HFFc6 (cell line): Measurements from ENCODE around the gene EN2. TPM values are rescaled to one million over a fixed set of nuclear protein-coding genes. Genes with fewer than 3 reads are reported as not detected.

Source experiments
- DNase-seq: peaks from one replicate; pipeline ENCODE4 v3.0.0-alpha.2; 2018
- H3K27ac Mint-ChIP-seq: 2 replicates; pipeline ENCODE4 v1.8.0; 2020; ENCODE audit warnings: mild to moderate bottlenecking, mixed read lengths
- H3K27me3 Mint-ChIP-seq: 2 replicates; pipeline ENCODE4 v1.8.0; 2021; ENCODE audit warnings: mild to moderate bottlenecking, moderate library complexity, mixed read lengths; ENCODE audit not compliant: insufficient read depth
- H3K36me3 Mint-ChIP-seq: 2 replicates; pipeline ENCODE4 v1.8.0; 2021; ENCODE audit warnings: low read depth, mixed read lengths
- H3K4me1 Mint-ChIP-seq: 2 replicates; pipeline ENCODE4 v1.8.0; 2020; ENCODE audit warnings: low read depth, mixed read lengths
- H3K4me3 Mint-ChIP-seq: 2 replicates; pipeline ENCODE4 v1.8.0; 2020; ENCODE audit warnings: mild to moderate bottlenecking, moderate library complexity, mixed read lengths
- H3K9me3 Mint-ChIP-seq: 2 replicates; pipeline ENCODE4 v1.8.0; 2020; ENCODE audit warnings: mild to moderate bottlenecking, mixed read lengths
- total RNA-seq, 6 experiments: library from RNA; stranded (reverse); fragmentation: NEBNext Ultra II Directional; extraction: Animal tissue kit (Norgen Biotek cat#: 25700); gene quantifications; 2 replicates in 1 of 6; 3 replicates in 5 of 6; pipeline ENCODE4 v1.2.3, GENCODE V29; 2021
- TF ChIP-seq, protein P1 (sequence below): fragments of 200-600 bp; sonication (generic); IDR thresholded peaks from 2 replicates; pipeline ENCODE4 v1.5.0; 2021; ENCODE audit warnings: antibody characterized with exemption, mild to moderate bottlenecking

The EN2 gene
- total RNA-seq, 6 experiments from 2014 or later = not detected

DNA sequence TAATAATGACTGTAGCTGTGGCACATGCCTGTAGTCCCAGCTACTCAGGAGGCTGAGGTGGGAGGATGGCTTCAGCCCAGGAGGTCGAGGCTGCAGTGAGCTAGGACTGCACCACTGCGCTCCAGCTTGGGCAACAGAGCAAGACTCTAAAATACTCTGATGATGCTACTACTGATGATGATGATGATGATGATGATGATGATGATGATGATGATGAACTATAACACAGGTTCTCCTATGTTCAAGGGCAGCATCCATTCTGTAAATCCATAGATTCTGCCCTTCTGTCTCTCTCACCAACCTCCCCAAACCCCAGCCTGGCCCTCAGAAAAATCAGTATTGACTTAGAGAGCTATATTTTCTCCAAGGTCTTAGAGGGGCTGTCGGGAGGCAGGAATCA lies 22.8 kb upstream of the EN2 start:
- no peak overlapping the region for H3K4me3 Mint-ChIP-seq
- no peaks in the 10 kb centered on the region for H3K36me3 Mint-ChIP-seq
- peaks cover 38% of the 10 kb centered on the region for H3K27me3 Mint-ChIP-seq
- DNase-seq = no peak
- H3K4me1 Mint-ChIP-seq = no peaks in the 10 kb centered on the region
- no peak overlapping the region for H3K27ac Mint-ChIP-seq
- no peaks in the 10 kb centered on the region for H3K9me3 Mint-ChIP-seq
- TF ChIP-seq, protein P1, sequence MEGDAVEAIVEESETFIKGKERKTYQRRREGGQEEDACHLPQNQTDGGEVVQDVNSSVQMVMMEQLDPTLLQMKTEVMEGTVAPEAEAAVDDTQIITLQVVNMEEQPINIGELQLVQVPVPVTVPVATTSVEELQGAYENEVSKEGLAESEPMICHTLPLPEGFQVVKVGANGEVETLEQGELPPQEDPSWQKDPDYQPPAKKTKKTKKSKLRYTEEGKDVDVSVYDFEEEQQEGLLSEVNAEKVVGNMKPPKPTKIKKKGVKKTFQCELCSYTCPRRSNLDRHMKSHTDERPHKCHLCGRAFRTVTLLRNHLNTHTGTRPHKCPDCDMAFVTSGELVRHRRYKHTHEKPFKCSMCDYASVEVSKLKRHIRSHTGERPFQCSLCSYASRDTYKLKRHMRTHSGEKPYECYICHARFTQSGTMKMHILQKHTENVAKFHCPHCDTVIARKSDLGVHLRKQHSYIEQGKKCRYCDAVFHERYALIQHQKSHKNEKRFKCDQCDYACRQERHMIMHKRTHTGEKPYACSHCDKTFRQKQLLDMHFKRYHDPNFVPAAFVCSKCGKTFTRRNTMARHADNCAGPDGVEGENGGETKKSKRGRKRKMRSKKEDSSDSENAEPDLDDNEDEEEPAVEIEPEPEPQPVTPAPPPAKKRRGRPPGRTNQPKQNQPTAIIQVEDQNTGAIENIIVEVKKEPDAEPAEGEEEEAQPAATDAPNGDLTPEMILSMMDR = no peak

DNA sequence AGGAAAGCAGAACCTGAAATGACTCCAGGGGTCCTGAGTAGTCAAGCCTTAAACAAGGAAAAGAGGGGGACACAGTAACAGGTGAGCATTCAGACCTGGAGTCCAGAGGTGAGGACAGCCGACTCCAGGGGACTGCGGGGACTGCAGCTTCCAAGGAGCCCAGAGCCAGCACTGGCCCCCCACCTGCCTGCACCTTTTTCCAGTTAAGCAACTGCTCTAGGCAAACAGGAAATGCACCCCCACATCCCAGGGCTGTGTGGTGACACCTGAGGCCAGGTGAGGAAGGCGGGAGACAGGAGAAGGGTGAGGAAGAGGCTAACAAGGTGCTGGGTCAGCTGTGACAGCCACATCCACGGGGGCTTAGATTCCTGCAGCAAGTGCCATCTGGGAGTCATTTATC lies 20.1 kb upstream of the EN2 start:
- Mint-ChIP-seq H3K4me3 (no peak overlapping the region), H3K27me3 (peaks cover 31% of the 10 kb centered on the region), H3K36me3 (no peaks in the 10 kb centered on the region), H3K27ac (no peak overlapping the region), H3K9me3 (no peaks in the 10 kb centered on the region), H3K4me1 (no peaks in the 10 kb centered on the region)
- TF ChIP-seq, protein P1 = no peak
- no peak for DNase-seq

DNA sequence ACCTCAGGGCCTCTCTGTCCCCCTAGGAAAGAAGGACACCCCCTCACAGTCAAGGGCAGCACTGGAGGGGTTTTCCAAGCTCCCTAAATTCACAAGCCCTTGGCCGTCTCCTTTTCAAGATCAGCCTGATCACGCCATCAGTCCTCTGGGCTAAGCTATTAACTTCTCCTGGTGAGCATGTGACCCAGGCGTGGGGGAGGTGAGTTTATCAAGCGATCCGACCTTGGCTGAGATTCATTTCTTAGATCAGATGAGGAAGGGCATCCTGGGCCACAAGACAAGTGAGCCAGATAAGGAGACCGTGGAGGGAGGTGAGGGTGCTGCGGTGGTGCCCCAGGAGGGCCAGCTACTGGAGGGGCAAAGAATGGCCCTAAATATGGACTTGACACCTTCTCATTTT lies 19.2 kb upstream of the EN2 start:
- H3K9me3 Mint-ChIP-seq = no peaks in the 10 kb centered on the region
- no peak overlapping the region for H3K4me3 Mint-ChIP-seq
- no peaks in the 10 kb centered on the region for H3K36me3 Mint-ChIP-seq
- TF ChIP-seq, protein P1 = no peak
- DNase-seq = no peak
- no peak overlapping the region for H3K27ac Mint-ChIP-seq
- H3K27me3 Mint-ChIP-seq = peaks cover 36% of the 10 kb centered on the region
- H3K4me1 Mint-ChIP-seq = no peaks in the 10 kb centered on the region

DNA sequence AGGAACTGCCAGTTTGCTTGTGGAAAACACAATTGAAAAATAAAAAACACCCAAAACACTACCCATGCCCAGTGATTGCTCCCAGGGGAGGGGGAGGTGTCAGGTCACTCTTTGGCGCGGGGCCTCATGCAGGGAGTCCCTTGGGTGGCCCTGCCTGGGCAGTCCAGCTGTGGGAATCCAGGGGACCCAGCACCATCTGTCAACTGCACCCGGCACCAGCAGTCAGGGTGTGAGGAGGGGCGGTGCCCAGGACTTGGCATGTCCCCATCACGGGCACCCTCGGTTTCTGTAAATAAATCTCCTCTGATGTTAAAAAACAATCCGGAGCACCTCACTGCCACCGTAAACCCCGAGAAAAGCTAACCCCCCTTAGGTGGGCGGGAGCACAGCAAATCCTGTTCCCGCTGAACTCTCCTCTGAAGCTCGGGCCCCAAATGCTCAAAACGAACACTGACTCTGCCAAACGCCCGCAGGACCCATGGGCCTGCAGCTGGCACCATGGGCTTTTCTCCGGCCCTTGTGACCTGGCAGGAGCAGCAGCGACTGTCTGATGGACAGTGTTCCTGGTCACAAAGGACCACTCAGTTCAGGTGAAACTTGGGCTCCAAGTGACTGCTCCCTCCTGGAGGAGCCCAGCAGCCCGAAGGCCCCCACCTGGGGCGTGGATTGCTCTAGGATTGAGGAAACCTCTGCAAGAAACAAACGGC lies 18.5 kb upstream of the EN2 start:
- Mint-ChIP-seq H3K4me3 (no peak overlapping the region), H3K27ac (no peak overlapping the region)

DNA sequence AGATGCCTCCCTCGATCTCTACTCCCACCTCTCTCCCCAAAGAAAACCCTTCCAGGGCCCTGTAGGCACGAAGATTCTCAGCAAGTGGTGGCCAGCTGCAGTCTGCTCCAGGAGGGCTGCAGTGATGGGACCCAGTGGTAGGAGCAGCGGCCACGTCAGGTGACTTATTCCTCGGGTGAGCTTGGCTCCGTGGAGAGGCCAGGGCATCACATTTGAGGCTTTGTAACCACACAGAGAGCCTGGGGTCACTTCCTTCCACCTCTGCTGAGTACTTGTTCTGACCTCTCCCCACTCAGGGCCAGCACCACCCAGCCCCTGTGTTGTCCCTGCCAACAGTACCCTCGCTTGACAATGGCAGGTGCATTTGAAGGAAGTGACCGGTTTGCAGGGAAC lies 17.9 kb upstream of the EN2 start:
- DNase-seq = no peak
- H3K4me1 Mint-ChIP-seq = no peaks in the 10 kb centered on the region
- no peak overlapping the region for H3K4me3 Mint-ChIP-seq
- no peaks in the 10 kb centered on the region for H3K9me3 Mint-ChIP-seq
- H3K27ac Mint-ChIP-seq = no peak overlapping the region
- peaks cover 41% of the 10 kb centered on the region for H3K27me3 Mint-ChIP-seq
- no peaks in the 10 kb centered on the region for H3K36me3 Mint-ChIP-seq
- TF ChIP-seq, protein P1 = no peak

More for the DNA sequence above, 18.5 kb upstream of the EN2 start:
- no peaks in the 10 kb centered on the region for H3K4me1 Mint-ChIP-seq
- DNase-seq = no peak
- TF ChIP-seq, protein P1 = no peak
- peaks cover 40% of the 10 kb centered on the region for H3K27me3 Mint-ChIP-seq
- no peaks in the 10 kb centered on the region for H3K36me3 Mint-ChIP-seq
- no peaks in the 10 kb centered on the region for H3K9me3 Mint-ChIP-seq

DNA sequence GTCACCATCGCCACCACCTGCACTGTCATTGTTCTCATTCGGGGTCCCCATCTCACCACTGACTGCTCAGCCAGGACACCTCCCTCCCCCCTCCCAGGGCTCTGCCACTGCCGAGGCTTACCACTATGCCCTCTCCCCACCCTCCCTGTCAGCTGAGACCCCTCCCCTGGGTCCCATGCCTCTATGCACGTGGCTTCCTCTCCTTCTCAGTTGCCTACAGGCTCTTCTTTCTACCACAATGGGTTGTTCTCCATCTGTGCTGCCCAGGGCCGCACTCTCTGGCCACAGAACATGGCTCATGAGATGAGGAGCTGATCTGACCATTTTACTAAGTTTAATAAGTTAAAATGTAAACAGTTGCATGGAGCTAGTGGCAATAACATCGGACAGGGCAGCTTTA lies 16.1 kb upstream of the EN2 start:
- DNase-seq = no peak
- H3K36me3 Mint-ChIP-seq = no peaks in the 10 kb centered on the region
- peaks cover 41% of the 10 kb centered on the region for H3K27me3 Mint-ChIP-seq
- H3K4me3 Mint-ChIP-seq = no peak overlapping the region
- no peaks in the 10 kb centered on the region for H3K9me3 Mint-ChIP-seq
- no peaks in the 10 kb centered on the region for H3K4me1 Mint-ChIP-seq
- TF ChIP-seq, protein P1 = no peak
- no peak overlapping the region for H3K27ac Mint-ChIP-seq
